Measurements from ENCODE around the gene RNASEH1.
"Not testable (repeated sequence)": the region's sequence is repeated elsewhere in the genome, so short reads cannot be mapped to it uniquely, and the experiment has no call there.

The RNASEH1 gene

DNA sequence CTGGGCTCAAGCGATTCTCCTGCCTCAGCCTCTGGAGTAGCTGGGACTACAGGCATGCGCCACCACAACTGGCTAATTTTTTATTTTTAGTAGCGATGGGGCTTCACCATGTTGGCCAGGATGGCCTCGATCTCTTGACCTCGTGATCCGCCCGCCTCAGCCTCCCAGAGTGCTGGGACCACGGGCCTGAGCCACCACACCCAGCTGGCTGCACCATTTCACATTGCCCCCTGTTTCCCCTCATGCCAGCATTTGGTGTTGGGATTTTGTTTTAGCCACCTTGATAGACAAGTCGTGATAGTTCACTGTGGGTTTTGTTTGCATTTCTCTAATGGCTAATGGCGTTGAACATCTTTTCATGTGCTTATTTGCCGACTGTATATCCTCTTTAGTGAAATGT lies 31.0 kb upstream of the RNASEH1 start:
- DNase-seq (ENCODE audit: low read depth), result no peak

DNA sequence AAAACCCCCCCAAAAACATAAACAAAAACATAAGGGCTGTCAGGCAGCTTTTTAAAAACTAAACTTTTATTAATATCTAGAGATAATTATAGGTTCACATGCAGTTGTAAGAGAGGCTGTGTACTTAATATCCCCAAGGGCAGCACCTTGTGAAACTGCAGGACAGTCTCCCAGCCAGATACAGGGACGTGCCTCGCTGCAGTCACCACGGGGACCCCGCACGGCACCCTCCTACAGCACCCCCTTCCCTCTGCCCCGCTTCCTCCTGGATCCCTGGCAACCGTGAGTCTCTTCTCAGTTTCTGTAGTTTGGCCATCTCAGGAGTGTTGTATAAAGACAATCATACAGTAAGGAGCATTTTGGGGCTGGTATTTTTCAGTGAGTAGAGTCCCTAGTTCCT lies 30.0 kb upstream of the RNASEH1 start:
- DNase-seq (ENCODE audit: low read depth), result no peak

DNA sequence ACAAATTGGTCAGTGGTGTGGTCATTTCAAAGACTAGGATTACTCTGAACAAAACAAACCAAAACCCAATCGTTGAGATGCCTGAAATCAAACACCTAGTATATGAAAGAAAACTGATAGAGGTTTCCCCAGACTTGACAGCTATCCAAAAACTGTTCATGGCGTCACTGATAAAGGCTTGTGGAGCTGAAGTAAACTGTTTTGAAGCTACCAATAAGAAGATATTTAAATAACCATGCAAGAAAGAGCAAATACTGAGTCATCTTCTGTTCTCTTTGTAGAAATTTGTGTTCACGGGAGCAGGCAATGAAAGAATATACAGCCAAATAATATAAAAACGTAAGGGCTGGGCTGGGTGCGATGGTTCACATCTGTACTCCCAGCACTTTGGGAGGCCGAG lies 29.3 kb upstream of the RNASEH1 start:
- DNase-seq (ENCODE audit: low read depth), result no peak

DNA sequence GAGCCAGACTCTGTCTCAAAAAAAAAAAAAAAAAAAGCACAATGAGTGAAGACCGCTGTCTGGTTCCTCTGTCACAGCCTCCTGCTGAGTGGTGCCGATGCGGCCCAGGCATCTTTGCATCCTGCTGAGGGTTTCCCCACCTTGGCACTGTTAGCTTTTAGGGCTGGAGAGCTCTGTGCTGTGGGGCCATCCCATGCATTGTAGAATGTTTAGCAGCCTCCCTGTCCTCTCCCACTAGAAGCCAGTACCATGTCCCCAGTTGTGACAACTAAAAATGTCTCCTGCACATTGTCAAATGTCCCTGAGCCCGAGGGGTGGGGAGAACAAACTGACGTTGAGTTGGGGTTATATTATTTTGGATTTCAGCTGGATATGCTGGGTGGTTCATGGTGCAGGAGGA lies 28.9 kb upstream of the RNASEH1 start:
- no peak for DNase-seq (ENCODE audit: low read depth)

DNA sequence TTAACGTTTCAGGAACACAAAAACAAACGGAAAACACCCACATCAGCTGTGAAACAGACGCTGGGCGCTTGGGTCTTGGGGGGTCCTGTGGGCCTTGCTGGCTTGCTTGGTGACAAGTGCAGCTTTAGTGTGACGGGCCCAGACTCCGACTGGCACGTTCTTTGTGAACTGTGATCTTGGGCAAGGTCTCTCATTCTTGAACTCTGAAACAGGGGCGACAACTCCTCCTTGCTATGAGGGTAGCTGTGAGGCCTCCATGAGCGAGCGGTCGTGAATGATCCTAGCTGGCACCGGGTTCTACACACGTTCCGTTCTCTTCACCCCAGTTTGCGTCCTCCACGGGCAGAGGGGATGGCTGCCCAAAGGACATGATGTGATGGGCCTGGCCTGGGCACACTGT lies 28.1 kb upstream of the RNASEH1 start:
- DNase-seq (ENCODE audit: low read depth), result no peak

DNA sequence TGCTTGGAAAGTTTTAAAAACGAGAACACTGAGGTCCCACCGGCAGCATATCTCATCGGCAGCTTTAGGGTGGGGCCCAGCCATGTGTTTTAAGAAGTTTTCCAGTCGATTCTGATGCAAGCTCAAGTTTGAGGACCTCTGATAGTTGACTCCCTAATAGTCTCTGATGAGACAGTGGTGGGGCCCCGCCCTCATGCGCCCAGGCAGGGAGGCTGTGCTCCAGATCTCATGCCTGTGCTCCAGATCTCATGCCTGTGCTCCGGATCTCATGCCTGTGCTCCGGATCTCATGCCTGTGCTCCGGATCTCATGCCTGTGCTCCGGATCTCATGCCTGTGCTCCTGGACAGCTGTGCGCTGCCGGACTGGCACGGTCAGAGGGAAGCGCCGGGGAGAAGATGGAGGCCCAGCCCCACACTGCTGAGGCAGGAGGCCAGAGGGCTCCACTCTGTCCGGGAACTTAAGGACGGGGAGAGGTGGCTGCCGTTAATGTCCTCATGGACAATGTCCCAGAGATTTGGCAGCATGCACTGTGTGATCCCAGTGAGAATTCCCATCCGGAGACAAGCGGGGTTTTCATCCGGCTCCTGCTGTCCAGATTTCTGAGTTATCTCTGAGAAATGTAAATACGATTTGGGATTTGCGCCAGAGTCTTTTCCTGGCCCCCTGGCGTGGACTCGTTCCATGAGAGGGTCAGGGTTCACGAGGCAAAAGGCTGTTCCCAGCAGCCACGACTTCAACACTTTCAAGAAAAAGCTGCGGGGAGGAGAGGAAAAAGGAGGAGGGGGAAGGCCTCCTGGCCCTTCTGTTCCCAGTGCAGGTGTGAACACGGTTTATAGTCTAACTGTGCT lies 27.4 kb upstream of the RNASEH1 start:
- peak; percentile 31 for DNase-seq (ENCODE audit: low read depth)

DNA sequence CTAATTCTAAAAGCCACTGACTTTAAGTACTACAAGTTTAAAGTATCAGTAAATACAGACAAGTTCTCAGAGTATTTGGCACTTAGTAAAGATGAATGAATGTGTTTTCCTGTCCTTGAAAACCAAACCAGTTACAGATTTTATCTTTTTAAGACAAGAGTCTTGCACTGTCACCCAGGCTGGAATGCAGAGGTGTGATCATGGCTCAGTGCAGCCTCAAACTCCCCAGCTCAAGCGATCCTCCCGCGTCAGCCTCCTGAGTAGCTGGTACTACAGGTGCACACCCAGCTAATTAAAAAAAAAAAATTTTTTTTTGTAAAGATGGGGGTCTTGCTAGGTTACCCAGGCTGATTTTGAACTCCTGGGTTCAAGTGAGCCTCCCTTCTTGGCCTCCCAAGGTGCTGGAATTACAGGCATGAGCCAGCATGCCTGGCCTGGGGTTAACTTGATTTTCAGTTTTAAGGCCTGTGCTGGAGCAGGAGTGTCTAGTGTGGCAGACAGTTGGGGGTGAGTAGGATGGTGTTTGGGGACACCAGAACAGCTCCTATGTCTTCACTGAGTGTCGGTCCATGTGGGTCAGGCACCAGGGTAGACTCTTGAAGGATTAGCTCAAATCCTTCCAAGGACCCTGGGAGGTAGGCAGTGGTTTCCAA lies 26.6 kb upstream of the RNASEH1 start:
- DNase-seq (ENCODE audit: low read depth), result no peak

DNA sequence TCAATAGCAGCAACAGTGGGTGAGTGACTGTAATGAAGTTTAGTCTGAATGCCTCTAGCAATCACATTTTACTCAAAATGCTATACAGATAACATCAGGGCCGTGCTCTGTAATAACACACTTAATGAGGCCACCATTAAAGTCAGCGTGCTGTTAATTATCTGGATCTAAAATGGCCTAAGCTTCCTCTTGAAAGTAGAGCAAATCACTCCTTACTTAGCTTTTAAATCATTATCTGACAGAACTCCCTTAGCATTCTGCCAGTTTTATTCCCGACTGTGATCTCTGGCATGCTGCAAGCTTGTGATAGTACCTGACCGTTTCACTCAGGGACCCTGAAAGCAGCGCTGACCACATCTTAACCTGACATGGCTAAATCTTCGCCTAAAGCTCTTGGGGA lies 25.9 kb upstream of the RNASEH1 start:
- DNase-seq (ENCODE audit: low read depth), result no peak

DNA sequence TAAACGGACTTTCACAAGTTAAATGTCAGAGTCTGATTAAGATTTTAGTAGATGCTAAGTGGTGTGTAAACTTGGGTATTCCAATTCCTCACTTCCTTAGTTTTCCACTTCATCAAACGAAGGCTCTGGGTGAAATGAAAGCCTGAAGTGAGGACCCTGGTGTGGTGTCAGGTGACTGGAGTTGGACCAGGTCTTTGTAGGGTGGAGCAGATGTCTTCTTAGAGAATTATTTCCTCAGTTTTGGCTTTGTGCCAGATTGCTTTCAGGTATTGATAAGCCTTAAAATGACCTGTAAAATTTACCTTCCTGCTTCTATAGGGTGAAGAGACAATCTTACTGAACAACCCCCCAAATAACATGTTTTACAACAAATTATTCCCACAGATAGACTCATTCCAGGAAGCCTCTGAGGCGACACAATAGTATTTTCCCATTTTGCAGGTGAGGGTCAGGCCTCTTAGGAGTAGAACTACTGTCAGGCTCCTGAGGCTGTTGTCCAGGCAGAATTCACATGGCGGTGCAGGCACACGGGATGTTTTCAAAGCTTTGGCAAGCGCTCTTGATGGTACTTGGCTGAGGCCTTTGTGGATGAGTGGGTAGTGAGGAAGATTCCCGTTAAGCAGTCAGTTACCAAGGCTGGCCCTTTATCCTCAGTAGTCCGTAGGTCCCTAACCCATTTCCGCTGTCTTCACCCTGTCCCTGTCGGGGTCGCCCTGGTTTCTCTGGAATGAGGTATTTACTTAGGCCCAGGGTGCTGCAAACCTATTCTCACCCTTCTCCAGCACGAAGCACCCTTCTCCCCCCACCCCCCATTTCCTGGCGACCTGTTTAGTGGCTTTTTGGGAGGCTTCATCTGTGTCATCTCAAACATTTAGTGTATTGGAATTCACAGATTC lies 23.5 kb upstream of the RNASEH1 start:
- no peak for DNase-seq (ENCODE audit: low read depth)

DNA sequence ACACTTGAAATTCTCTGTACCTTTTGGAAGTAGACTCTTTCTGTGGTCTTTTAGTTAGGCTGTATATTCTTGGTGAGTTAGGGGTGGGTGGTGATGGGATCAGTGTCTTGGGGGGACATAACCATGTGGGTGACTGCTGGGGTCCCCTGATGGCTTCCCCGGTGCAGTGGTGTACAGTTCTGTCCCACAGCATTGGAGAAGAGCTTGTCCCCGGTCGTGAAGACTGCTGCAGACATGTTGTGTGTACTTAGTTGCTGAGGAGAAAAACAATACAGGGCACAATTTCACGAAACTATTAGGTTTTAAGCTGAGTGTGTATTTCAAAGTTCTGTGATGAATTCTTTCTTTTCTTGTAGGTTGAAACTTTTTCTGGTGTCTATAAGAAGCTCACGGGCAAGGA lies 22.3 kb upstream of the RNASEH1 start:
- no peak for DNase-seq (ENCODE audit: low read depth)

DNA sequence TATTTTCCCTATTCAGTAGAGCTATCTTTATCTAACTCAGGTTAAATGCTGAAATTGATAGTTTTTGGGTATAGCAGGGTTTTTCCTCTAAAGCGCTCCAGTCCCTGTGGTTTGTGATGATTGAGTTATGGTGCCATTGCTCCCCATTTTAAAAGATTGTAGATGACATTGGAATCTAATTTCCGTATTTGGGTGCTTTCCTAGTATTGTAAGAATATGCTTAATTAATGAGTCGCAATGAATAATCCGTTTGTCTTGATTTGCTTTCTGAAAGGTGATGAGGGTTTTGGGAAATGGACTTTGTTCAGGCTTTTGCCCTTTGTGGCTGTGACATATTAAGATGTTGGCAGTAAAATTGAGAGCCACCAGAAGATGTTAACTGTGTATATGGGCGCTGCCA lies 20.9 kb upstream of the RNASEH1 start:
- DNase-seq (ENCODE audit: low read depth), result no peak

DNA sequence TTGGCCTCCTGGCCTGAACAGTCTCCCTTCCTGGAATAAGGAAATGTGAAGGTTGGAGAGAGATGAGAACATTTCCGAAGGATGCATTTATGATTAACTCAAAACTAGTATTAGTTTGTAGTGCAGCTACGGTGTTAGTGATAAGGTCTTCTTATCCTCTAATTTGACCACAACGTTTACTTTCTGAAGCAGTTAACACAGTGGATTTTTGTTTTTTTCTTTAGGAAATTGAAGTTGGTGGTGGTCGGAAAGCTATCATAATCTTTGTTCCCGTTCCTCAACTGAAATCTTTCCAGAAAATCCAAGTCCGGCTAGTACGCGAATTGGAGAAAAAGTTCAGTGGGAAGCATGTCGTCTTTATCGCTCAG lies 18.1 kb upstream of the RNASEH1 start:
- not testable (repeated sequence) for DNase-seq (ENCODE audit: low read depth)

DNA sequence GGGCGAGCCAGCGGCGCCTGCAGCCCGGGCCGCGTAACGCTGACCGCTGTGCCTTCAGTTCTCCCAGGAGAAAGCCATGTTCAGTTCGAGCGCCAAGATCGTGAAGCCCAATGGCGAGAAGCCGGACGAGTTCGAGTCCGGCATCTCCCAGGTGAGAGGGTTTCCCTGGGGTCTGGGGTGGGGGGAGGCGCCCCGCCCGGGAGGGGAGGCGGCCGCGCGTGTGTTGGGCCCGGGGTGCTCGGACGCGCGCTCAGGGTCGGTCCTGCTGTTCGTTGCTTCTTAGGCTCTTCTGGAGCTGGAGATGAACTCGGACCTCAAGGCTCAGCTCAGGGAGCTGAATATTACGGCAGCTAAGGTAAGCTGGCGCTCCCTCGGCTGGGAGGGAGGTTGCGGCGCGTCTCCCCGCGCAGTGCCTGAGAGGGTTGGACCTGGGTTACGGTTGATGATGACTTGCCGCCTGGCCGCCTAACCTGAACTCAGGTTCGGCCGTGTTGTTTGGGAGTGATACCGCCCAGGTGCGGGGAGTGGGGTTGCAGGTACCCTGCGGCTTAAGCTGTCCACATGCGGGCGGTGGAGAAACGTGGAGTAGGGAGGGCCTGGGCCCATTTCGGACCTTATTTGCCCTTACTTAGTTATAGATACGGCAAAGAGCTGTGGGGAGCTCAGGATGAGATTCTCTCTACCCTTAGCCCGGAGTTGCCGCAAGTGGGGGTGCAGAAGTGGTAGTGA lies 17.6 kb upstream of the RNASEH1 start:
- DNase-seq (ENCODE audit: low read depth), result no peak

DNA sequence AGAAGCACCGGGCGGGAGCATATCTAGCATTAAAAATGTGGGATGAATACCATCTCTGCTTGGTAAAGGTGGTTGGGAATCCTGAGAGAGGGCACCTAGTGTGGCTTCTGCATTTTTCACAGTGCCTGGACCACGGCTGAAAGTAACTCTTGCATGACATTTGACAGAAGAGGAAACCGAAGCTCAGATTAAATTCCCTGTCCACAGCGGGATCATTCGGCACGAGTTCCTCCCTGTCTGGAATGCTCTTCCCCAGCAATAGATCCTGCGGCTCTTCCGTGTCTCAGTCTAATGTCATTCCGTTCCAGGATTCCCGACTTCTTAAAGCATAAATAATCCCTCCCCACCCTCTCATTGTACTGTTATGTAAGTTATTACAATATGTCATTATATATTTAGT lies 16.0 kb upstream of the RNASEH1 start:
- DNase-seq (ENCODE audit: low read depth), result no peak

DNA sequence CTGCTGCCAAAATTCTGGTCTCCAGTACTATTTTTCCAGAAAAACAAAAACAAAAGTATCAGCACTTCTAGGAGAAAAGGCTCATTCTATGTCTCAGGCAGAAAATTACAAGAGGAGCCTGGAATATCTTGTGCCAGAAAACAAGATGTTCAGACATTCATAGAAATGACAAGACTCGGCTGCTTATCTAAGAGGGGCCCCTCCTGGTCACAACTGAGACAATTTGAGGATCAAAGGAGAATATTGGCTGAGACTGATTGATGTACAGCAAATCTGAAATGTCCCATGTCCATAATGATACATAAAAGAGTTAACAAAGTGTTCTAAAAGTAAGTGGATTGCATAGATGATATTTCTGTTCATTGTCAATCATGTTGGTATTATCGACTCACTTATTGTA lies 14.5 kb upstream of the RNASEH1 start:
- DNase-seq (ENCODE audit: low read depth), result no peak

DNA sequence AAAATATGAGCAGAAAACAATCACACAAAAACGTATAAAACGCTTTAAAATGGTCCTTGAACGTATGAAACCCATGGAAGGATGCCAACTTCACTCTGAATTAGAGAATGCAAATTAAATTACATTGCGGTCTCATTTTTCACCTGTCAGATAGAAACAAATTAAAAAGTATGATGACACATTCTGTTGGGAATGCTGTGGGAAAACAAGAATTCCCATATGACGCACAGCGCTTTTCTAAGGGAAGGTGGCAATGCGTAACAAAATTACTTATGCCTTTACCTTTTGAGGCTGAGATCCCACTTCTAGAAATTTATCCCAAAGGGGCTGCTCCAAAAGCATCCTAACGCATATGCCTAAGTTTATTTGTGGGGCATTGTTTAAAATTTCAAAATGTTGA lies 13.2 kb upstream of the RNASEH1 start:
- no peak for DNase-seq (ENCODE audit: low read depth)

DNA sequence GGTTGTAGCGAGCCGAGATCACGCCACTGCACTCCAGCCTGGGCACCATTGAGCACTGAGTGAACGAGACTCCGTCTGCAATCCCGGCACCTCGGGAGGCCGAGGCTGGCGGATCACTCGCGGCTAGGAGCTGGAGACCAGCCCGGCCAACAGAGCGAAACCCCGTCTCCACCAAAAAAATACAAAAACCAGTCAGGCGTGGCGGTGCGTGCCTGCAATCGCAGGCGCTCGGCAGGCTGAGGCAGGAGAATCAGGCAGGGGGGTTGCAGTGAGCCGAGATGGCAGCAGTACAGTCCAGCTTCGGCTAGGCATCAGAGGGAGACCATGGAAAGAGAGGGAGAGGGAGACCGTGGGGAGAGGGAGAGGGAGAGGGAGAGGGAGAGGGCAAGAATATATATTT lies 11.5 kb upstream of the RNASEH1 start:
- not testable (repeated sequence) for DNase-seq (ENCODE audit: low read depth)

DNA sequence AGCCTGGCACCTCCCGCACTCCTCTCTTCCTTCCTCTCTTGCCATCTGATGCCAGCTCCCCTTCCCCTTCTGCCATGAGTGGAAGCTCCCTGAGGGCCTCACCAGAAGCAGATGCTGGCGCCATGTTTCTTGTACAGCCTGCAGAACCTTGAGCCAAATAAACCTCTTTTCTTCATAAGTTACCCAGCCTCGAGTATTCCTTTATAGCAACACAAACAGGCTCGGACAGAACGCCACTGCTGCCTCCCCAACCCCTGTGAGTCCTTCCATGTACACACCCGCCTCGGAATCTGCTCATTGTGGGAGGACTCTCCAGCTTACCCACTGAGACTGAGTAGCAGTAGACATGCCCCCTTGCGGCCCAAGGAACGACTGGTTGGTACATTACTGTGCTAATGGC lies 8.7 kb upstream of the RNASEH1 start:
- no peak for DNase-seq (ENCODE audit: low read depth)

DNA sequence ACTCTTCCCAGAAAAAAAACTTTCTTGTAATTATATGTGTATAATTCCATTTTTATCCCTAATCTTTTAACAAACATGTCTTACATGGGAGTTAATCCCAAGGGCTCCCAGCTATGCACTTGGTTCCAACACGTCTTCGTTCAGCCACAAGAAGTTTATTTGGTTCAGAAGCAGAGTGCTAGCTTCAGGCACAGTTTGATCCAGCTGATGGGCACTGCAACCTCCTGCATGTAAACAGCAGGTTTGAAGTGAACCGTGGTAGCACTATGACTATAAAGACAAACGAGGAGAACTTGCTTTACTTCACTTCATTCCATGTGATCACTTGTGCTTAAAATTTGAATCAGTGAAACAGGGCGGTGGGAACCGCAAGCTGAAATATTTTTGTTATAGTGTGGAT lies 7.0 kb upstream of the RNASEH1 start:
- no peak for DNase-seq (ENCODE audit: low read depth)

DNA sequence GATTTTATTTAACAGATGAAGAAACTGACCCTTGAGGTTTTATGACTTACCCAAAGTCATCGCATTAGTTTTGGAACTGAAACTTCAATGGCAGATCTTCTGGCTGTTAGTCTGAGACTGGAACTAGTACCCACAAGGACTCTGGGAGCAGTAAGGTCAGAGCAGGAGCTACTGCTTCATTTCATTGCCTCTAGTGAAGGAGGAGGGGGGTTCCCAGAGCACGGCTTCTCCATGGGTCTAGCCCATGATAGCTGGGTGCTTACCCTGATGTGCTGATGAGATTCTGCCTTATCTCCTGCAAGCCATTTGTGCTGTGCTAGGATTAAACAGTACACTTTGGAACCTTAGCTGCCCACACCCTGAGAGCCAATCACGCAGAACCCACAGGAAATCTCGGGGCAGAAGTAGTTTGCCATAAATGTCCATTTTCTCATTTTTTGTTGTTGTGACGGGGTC lies 5.4 kb upstream of the RNASEH1 start:
- DNase-seq (ENCODE audit: low read depth), result no peak

DNA sequence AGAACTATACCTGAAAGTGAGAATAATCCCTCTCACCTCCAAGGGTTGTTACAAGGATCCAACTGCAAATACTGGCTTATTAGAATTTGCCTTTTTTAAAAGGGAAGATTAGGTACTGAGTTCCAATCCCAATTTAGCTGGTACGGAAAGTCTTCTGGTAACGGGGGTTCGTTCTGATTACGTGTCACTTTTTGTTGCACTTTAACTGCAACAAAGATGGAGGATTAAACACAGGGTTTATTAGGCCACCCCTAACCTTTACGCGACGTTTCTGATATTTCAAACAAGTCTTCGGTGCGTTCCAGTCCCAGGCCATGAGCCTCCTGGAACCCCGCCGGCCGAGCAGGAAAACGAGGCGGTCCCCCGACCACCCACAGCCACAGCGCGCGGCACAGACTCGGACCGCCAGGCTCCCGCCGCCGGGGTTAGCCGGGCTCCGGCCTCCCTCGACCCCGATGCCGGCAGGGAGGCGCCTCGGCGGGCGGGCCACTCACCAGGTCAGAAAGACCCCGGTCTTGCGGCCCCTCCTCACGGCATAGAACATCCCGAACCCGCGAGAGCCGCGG lies 411 bp downstream of the RNASEH1 start:
- no peak for DNase-seq (ENCODE audit: low read depth)

DNA sequence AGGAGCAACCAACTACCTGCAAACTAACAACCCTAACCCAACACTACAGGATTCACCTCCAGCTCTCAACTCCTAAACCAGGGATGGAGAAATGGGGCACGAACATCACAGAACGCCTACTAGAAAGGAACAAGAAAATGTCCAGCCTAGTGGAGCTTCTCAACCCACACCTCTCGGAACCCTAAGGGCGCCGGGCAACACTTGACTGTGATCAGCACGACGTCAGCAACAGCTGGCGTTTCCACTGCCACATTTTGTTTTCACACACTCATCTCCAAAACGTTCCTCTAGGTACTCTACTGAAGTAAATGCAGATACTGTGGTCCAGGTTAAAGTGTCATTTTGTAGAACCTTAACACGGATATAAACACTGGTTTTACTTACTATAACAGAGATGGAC lies 4.2 kb downstream of the RNASEH1 start:
- DNase-seq (ENCODE audit: low read depth), result no peak
